Mononuclear cell (primary cell): ENCODE measurements around the gene CEP57L1. TPM values are rescaled to one million over a fixed set of nuclear protein-coding genes. Genes with fewer than 3 reads are reported as not detected.
"Not testable (repeated sequence)": the region's sequence is repeated elsewhere in the genome, so short reads cannot be mapped to it uniquely, and the experiment has no call there.

Source experiments
- H3K27me3 ChIP-seq: 2 replicates; pipeline ENCODE4 v1.6.0; 2011; ENCODE audit warnings: low read length, control low read depth; ENCODE audit not compliant: insufficient read depth
- H3K4me1 ChIP-seq: 2 replicates; pipeline ENCODE4 v1.5.1; 2011; ENCODE audit warnings: mild to moderate bottlenecking, low read length, control low read depth; ENCODE audit not compliant: insufficient read depth
- H3K4me3 ChIP-seq: 2 replicates; pipeline ENCODE4 v1.5.1; 2011; ENCODE audit warnings: mild to moderate bottlenecking, low read length, moderate library complexity
- H3K9me3 ChIP-seq: 2 replicates; pipeline ENCODE4 v1.5.1; 2011; ENCODE audit warnings: low read depth, mild to moderate bottlenecking, control low read depth, low read length
- total RNA-seq: library from RNA; depleted of rRNA; stranded (reverse); fragments of >200 nt; gene quantifications from one replicate; pipeline ENCODE4 v1.2.3, GENCODE V29; 2012

The CEP57L1 gene
- total RNA-seq, 1 donor = 8.7 TPM

DNA sequence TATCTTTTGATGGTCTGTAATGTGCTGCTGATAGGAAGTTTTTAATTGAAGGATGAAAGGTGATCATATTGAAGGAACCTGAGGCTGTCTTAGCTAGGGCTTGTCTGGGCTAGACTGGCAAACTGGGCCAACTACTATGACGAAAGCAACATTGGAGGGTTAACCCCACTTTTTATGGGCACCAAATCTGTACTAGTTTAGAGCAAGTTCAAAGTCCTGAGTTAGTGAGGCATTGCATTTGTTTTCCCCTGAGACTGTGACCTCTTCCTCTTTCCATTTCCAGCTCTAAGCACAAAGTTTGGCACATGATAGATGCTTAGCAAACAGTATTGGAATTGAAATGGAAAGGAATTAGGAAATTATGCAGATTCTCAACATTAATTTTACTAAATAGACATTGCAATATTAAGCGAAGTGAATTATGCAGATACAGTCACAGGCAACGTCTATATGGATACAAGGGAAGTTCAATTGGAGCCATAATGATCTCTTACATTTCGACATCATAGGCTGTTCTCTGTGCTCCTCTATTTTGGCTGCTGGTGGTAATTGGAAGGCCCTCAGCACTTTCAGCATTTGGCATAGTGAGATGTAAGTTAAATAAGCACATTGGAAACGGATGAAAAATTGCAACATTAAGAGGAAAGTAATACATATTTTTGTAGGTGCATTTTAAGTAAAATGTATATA lies 22.2 kb downstream of the CEP57L1 start:
- Histone ChIP-seq H3K4me1 (peaks cover 20% of the 10 kb centered on the region), H3K4me3 (no peak overlapping the region), H3K9me3 (no peaks in the 10 kb centered on the region), H3K27me3 (no peaks in the 10 kb centered on the region)

DNA sequence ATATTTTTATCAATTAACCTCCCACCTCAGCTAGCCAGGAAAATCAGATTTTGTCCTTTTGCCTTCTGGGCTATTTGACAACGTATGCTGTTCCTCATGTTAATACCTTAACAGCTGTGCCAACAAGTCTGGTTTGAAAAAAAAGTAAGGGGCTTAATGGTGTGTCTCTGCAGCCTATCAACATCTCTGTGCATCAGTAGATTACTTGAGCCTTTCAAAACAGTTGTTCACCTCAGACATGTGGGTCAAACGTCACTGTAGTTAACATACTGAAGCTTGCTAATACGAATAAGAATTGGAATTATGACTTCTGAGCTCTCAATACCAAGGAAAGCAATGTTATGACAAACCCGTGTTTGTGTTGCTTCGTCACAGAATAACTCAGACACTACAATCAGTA lies 23.0 kb downstream of the CEP57L1 start:
- Histone ChIP-seq H3K27me3 (no peaks in the 10 kb centered on the region), H3K4me1 (peaks cover 20% of the 10 kb centered on the region), H3K9me3 (no peaks in the 10 kb centered on the region), H3K4me3 (no peak overlapping the region)

DNA sequence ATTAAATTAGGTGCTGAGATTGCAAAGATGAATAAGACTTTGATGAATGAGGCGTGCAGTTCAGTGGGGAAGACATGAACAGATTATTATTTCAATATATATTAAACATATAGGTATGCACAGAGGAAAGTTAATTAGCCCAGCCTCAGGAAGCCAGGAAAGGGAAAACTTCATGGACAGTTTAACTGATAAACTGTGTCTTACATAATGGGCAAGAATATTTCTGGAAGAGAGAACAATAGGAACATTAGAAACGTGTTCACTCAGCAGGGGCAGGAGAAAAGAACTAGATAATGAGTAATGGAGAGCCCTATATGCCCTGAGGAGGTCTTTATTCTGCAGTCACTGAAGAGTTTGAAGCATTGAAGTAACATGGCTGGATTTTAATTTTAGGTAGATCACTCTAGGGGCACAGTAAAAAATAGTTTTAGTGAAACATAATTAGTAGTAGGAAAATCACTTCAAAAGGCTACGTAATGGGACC lies 23.6 kb downstream of the CEP57L1 start:
- H3K27me3 ChIP-seq = no peaks in the 10 kb centered on the region

DNA sequence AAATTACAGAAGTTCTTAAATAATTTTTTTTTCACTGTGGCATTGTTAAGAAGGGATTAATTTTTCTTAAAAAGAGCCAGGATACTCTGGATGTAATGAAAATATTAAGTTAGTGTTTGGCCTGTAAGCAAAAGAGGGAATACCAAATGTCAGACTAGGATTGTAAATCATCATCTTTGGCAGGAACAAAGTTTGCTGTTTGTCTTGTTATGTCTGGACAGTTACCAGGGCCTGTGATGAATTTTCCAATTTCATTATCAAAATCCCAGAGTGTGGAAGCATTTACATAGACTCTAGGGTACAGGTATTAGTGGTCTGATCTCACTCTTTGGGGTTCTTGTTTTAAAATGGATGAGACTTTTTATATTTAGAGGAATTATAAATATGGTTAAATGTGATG lies 26.1 kb downstream of the CEP57L1 start:
- H3K27me3 ChIP-seq = no peaks in the 10 kb centered on the region
- H3K4me3 ChIP-seq = no peak overlapping the region
- peaks cover 20% of the 10 kb centered on the region for H3K4me1 ChIP-seq
- H3K9me3 ChIP-seq = no peaks in the 10 kb centered on the region

More for the DNA sequence above, 23.6 kb downstream of the CEP57L1 start:
- H3K9me3 ChIP-seq = no peaks in the 10 kb centered on the region
- H3K4me3 ChIP-seq = no peak overlapping the region
- H3K4me1 ChIP-seq = peaks cover 20% of the 10 kb centered on the region

DNA sequence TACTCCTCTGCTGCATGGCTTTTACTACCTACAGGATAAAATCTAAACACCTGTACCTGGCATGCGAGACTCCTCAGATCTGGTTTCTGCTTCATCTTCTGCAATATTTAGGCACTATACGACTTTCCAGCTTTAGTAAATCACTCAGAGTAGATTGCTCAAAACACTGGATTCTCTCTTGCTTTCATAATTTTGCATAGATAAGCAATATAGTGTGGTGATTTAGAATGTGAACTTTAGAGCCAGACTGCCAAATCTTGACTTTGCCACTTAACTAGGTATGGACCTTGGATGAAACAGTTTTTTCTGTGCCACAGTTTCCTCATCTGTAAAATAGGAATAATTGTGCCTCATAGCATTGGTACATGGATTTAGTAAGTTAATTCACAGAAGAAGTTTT lies 28.9 kb downstream of the CEP57L1 start:
- H3K9me3 ChIP-seq = no peaks in the 10 kb centered on the region
- H3K4me3 ChIP-seq = no peak overlapping the region
- H3K27me3 ChIP-seq = no peaks in the 10 kb centered on the region
- peaks cover 9% of the 10 kb centered on the region for H3K4me1 ChIP-seq

DNA sequence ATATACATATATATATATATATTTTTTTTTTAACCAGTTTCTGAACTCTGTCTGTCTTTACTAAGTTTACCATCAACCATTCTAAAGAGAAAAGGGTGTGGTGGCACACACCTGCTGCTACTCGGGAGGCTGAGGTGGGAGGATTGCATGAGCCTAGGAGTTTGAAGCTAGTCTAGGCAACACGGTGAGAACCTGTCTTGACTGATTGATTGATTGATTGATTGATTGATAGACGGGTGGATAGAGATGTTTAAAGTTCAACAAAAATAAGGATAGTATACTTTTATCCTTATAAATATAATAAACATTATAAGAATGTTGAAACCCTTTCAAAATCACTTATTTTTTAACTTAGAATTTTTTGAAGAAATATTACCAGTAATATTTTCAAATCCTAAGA lies 30.2 kb downstream of the CEP57L1 start:
- Histone ChIP-seq H3K4me3 (no peak overlapping the region), H3K4me1 (peaks cover 9% of the 10 kb centered on the region)

DNA sequence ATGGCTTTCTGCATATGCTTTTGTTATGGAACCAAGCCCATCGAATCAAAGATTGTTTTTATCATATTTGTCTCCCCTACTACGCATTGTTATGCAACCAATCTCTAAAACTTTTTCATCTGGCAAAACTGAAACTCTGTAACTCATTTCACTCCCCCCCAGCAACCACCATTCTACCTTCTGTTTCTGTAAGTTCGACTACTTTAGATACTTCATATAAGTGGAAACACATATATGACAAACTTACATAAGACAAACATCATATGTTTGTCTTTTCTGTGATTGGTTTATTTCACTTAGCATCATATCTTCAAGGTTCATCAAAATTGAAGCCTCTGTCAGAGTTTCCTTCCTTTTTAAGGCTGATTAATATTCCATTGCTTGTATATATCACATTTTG lies 34.8 kb downstream of the CEP57L1 start:
- Histone ChIP-seq H3K4me3 (no peak overlapping the region), H3K4me1 (no peaks in the 10 kb centered on the region), H3K9me3 (no peaks in the 10 kb centered on the region), H3K27me3 (no peaks in the 10 kb centered on the region)

More for the DNA sequence above, 30.2 kb downstream of the CEP57L1 start:
- no peaks in the 10 kb centered on the region for H3K9me3 ChIP-seq
- H3K27me3 ChIP-seq = no peaks in the 10 kb centered on the region

DNA sequence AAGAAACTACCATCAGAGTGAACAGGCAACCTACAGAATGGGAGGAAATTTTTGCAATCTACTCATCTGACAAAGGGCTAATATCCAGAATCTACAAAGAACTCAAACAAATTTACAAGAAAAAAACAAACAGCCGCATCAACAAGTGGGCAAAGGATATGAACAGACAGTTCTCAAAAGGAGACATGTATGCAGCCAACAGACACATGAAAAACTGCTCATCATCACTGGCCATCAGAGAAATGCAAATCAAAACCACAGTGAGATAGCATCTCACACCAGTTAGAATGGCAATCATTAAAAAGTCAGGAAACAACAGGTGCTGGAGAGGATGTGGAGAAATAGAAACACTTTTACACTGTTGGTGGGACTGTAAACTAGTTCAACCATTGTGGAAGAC lies 40.3 kb downstream of the CEP57L1 start:
- H3K9me3 ChIP-seq, H3K27me3 ChIP-seq, H3K4me1 ChIP-seq, H3K4me3 ChIP-seq: not testable (repeated sequence)

DNA sequence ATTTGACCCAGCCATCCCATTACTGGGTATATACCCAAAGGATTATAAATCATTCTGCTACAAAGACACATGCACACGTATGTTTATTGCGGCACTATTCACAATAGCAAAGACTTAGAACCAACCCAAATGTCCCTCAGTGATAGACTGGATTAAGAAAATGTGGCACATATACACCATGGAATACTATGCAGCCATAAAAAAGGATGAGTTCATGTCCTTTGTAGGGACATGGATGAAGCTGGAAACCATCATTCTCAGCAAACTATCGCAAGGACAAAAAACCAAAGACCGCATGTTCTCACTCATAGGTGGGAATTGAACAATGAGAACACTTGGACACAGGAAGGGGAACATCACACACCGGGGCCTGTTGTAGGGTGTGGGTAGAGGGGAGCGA lies 40.7 kb downstream of the CEP57L1 start:
- H3K4me3 ChIP-seq, H3K4me1 ChIP-seq, H3K9me3 ChIP-seq, H3K27me3 ChIP-seq: not testable (repeated sequence)

DNA sequence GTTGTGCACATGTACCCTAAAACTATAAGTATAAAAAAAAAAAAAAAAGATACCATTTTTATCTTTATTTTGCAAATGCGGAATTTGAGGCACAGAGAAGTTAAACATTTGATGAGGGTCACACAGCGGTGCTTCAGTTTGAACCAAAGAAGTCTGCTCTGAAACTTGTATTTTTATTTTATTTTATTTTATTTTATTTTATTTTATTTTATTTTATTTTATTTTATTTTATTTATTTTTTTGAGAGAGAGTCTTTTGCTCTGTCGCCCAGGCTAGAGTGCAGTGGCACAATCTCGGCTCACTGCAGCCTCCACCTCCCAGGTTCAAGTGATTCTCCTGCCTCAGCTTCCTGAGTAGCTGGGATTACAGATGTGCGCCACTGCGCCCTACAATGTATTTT lies 41.2 kb downstream of the CEP57L1 start:
- H3K27me3 ChIP-seq, H3K9me3 ChIP-seq, H3K4me1 ChIP-seq, H3K4me3 ChIP-seq: not testable (repeated sequence)

DNA sequence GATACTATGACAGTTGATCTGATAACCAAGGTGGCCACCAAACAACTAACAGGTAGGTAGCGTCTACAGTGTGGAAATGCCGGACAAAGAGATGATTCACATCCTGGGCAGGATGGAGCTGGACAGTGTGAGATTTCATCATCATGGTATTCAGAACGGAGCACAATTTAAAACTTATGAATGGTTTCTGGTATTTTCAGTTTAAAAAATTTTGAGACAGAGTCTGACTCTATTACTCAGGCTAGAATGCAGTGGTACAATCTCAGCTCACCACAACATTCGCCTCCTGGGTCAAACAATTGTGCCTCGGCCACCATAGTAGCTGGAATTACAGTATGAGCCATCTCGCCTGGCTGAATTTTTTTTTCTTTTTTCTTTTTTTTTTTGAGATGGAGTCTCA lies 43.8 kb downstream of the CEP57L1 start:
- Histone ChIP-seq H3K4me3 (no peak overlapping the region), H3K27me3 (no peaks in the 10 kb centered on the region), H3K9me3 (no peaks in the 10 kb centered on the region), H3K4me1 (no peaks in the 10 kb centered on the region)

DNA sequence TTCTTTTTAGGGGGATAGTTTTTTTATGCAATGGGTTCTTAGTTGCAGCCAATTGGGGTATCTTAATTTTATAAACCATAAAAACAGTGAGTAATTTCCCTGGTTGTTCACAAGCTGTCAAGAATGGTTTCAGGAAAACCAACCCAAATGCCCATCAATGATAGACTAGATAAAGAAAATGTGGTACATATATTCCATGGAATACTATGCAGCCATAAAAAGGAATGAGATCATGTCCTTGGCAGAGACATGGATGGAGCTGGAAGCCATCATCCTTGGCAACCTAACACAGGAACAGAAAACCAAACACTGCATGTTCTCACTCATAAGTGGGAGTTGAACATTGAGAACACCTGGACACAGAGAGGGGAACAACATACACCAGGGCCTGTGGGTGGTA lies 46.8 kb downstream of the CEP57L1 start:
- H3K4me1 ChIP-seq, H3K9me3 ChIP-seq, H3K27me3 ChIP-seq, H3K4me3 ChIP-seq: not testable (repeated sequence)

DNA sequence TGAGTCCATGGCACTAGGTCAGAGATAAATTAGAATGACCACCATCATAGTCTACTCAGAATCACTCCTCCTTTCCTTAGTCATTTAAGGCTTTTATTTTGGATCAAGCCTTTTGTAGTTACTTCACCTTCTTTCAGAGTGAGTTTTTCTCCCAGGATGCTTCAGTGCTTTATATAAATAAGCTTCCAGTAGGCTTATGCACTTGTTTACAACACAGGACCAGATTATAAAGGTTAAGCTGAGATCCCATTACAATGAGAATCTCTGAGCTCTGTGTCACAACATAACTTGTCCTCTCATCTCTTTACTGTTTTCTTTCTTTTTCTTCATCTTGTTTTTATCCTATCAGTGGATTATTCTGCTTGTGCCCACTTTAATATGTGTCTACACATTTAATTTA lies 47.9 kb downstream of the CEP57L1 start:
- no peaks in the 10 kb centered on the region for H3K27me3 ChIP-seq
- H3K4me1 ChIP-seq = no peaks in the 10 kb centered on the region
- no peak overlapping the region for H3K4me3 ChIP-seq
- H3K9me3 ChIP-seq = no peaks in the 10 kb centered on the region

DNA sequence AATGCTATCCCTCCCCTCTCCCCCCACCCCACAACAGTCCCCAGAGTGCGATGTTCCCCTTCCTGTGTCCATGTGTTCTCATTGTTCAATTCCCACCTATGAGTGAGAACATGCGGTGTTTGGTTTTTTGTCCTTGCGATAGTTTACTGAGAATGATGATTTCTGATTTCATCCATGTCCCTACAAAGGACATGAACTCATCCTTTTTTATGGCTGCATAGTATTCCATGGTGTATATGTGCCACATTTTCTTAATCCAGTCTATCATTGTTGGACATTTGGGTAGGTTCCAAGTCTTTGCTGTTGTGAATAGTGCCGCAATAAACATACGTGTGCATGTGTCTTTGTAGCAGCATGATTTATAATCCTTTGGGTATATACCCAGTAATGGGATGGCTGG lies 52.9 kb downstream of the CEP57L1 start:
- H3K4me1 ChIP-seq, H3K4me3 ChIP-seq, H3K27me3 ChIP-seq, H3K9me3 ChIP-seq: not testable (repeated sequence)

DNA sequence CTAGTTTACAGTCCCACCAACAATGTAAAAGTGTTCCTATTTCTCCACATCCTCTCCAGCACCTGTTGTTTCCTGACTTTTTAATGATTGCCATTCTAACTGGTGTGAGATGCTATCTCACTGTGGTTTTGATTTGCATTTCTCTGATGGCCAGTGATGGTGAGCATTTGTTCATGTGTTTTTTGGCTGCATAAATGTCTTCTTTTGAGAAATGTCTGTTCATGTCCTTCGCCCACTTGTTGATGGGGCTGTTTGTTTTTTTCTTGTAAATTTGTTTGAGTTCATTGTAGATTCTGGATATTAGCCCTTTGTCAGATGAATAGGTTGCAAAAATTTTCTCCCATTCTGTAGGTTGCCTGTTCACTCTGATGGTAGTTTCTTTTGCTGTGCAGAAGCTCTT lies 53.4 kb downstream of the CEP57L1 start:
- H3K27me3 ChIP-seq = not testable (repeated sequence)

DNA sequence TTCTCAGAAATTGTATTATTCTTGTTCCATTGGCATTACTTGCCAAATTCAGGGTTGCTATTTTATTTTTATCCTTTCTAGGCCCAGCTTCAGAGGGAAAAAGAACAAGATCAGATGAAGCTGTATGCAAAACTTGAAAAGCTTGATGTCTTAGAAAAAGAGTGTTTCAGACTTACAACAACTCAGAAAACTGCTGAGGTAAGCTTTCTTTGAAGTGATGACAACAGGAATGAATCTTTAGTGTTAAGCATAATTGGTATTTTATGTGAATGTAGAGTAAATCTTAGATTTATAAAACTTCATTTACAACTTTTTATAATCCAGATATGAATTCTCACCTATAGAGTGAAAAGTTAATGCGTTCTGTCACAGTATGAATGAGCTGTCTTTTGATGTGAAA lies 58.4 kb downstream of the CEP57L1 start:
- no peaks in the 10 kb centered on the region for H3K9me3 ChIP-seq
- H3K4me3 ChIP-seq = no peak overlapping the region
- H3K4me1 ChIP-seq = no peaks in the 10 kb centered on the region
- H3K27me3 ChIP-seq = no peaks in the 10 kb centered on the region

More for the DNA sequence above, 53.4 kb downstream of the CEP57L1 start:
- not testable (repeated sequence) for H3K4me3 ChIP-seq, H3K9me3 ChIP-seq, H3K4me1 ChIP-seq
